BE2C (cell line): ENCODE results near the gene ADGRD2.

Experiments used
- DNase-seq: peaks from one replicate; pipeline ENCODE4 v3.0.0-alpha.2; 2020
- H3K27me3 ChIP-seq: fragments of 250-450 bp; sonication (Bioruptor Pico); 2 replicates; pipeline ENCODE4 v1.5.1; 2020; ENCODE audit warnings: mild to moderate bottlenecking
- H3K36me3 ChIP-seq: fragments of 250-450 bp; sonication (Bioruptor Pico); 2 replicates; pipeline ENCODE4 v1.5.1; 2020; ENCODE audit warnings: mild to moderate bottlenecking
- H3K4me1 ChIP-seq: fragments of 250-450 bp; sonication (Bioruptor Pico); 2 replicates; pipeline ENCODE4 v1.5.1; 2020
- H3K4me3 ChIP-seq: 2 replicates; pipeline ENCODE4 v1.5.1; 2011; ENCODE audit warnings: low read depth, low read length
- H3K9me3 ChIP-seq: fragments of 250-450 bp; sonication (Bioruptor Pico); 2 replicates; pipeline ENCODE4 v1.5.1; 2020
- CTCF ChIP-seq: IDR thresholded peaks from 2 replicates; pipeline ENCODE4 v1.5.1; 2012; ENCODE audit warnings: mild to moderate bottlenecking, low read depth, low read length

ADGRD2 gene

DNA sequence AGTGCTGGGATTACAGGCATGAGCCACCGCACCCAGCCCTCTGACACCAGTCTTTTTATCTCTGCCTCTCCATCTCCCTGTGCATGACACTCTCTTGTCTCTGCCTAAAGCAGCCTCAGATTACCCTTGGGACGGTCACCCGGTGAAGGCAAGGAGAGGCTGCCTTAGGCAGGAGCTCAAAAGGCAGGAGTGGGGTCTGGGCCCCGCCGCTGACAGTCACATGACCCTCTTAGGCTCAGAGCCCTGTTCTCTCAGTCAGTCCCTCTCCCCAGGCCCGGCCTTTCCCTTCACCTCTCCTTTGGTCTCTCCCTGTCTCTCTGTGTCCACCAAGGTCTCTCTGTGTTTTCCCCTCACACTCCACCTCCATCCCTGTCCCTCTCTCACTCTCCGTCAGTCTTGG, 22.5 kb downstream of the ADGRD2 start:
- no peak overlapping the region for H3K4me3 ChIP-seq
- no peak for DNase-seq
- no peaks in the 10 kb centered on the region for H3K9me3 ChIP-seq
- no peaks in the 10 kb centered on the region for H3K36me3 ChIP-seq
- no peaks in the 10 kb centered on the region for H3K27me3 ChIP-seq
- peaks cover 4% of the 10 kb centered on the region for H3K4me1 ChIP-seq
- no peak for TF ChIP-seq CTCF

DNA sequence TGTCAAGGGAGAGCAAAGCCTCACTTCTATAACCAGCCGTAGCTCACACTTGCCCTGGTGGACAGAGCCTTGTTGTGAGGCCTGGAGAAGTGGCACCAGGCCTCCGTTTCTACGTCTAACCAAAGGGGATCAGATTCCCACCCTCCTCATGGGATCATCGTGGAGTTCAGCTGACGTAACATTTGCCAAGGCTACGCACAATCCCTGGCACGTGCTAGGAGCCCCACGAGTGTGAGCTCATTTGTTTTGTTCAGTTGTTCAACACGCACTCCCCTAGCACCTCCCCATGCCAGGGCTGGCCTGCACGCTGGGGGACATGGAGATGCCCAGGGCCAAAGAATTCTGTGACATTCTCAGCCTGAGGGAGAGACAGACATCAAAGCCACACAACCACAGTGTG, 23.1 kb downstream of the ADGRD2 start:
- H3K36me3 ChIP-seq, result no peaks in the 10 kb centered on the region
- peaks cover 8% of the 10 kb centered on the region for H3K4me1 ChIP-seq
- H3K9me3 ChIP-seq, result no peaks in the 10 kb centered on the region
- TF ChIP-seq CTCF, result no peak
- no peak overlapping the region for H3K4me3 ChIP-seq
- H3K27me3 ChIP-seq, result no peaks in the 10 kb centered on the region; the same call in 1 of the 2 replicates
- DNase-seq, result no peak

- no peak for DNase-seq
- no peak overlapping the region for H3K4me3 ChIP-seq
- no peak for TF ChIP-seq CTCF
Observed at GRCh38 chr9:124474151-124474550, 23.9 kb downstream of the ADGRD2 start.

DNA sequence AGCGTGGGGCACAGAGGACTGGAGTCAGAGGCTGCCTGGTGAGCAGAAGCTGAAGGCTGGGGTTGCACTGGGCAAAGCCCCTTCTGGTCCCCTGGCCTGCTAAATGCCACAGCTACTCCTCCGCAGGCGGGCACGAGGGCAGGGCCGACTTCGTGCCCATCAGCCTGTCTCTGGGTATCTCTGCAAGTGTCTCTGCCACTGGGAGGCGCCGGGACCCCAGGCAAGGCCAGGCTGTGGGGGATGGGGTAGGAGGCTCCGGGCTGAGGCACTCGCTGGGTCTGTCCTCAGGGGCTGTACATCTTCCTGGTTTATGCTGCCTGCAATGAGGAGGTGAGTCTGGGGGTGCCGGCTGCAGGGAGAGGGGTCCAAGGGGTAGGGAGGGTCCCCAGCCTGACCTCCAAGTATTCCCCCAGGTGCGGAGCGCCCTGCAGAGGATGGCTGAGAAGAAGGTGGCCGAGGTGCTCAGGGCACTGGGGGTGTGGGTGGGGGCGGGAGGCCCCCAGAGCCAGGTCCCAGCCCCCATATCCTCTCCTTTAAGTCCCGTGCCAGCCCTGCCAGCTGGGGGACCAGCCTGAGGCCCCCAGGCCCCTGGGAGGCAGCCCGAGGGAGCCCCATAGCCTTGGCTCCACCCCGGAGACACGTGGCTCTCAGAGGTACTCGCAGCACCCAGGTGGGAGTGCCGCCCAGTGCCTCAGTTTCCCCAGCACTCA, 25.1 kb downstream of the ADGRD2 start:
- H3K4me3 ChIP-seq, result no peak overlapping the region
- no peaks in the 10 kb centered on the region for H3K9me3 ChIP-seq
- no peaks in the 10 kb centered on the region; the same call in 1 of the 2 replicates for H3K27me3 ChIP-seq
- H3K36me3 ChIP-seq, result no peaks in the 10 kb centered on the region
- DNase-seq, result peak; percentile 41
- H3K4me1 ChIP-seq, result peaks cover 14% of the 10 kb centered on the region
- TF ChIP-seq CTCF, result no peak

More at GRCh38 chr9:124474151-124474550, 23.9 kb downstream of the ADGRD2 start:
- no peaks in the 10 kb centered on the region for H3K9me3 ChIP-seq
- H3K27me3 ChIP-seq, result no peaks in the 10 kb centered on the region; the same call in 1 of the 2 replicates
- no peaks in the 10 kb centered on the region for H3K36me3 ChIP-seq
- H3K4me1 ChIP-seq, result peaks cover 14% of the 10 kb centered on the region

DNA sequence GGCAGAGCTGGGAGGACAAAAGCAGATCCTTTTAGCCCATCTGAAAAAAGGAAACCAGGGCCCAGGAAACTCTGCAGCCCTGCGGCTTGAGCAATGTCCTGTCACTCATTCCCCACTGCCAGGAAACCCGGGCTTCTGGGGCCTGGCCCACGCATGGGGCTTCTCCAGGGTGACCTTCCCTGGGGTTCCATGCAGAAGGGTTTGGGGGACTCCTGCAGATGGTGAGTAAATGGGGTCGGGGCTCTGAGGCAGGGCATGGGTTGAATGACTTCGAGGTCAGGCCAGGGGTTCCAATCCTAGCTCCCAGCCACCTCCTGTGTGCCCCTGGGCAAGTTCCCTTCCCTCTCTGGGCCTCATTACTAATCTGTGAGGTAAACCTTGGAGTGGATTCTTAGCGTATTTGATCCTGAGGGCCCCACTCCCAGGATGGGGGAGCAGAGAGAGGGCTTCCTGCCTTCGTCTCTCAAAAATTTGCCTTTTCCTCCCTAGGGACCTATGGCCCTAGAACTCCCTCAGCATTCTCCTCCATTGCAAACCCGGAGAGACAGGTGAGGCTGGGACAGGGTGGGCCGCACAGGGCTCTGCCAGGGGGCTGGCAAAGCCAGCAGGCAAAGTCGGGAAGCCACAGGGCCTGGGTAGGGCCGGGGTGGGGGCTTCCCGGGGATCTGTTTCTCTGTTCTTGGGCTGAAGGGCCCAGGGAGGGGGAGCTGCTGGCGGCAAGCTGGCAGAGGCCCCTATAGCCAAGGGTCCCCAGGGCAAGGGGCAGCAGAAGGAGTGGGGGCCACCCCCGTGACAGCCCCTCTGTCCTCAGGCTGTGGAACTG, 25.8 kb downstream of the ADGRD2 start:
- Histone ChIP-seq H3K4me1 (peaks cover 14% of the 10 kb centered on the region), H3K36me3 (no peaks in the 10 kb centered on the region), H3K9me3 (no peaks in the 10 kb centered on the region), H3K27me3 (no peaks in the 10 kb centered on the region; the same call in 1 of the 2 replicates), H3K4me3 (no peak overlapping the region)
- DNase-seq, result no peak
- TF ChIP-seq CTCF, result no peak

DNA sequence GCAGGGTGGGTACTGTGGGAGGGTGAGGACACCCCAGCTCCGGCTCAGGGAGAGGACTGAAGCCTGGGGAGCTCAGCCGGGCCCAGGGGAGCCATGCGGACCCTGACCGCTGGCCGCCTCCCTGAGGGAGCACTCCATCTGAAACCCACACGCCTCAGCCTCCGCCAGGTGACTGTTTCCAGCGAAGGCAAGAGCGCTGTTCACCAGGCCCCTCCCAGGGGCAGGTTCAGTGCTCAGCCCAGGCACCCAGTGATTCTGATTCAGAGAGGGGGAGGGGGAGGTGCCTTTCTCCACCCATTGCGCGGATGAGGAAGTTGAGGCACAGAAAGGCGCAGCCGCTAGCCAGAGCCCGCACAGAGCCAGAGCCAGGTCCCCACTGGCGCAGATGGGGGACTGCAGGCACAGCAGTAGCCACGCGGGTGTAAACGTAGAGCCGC, 27.0 kb downstream of the ADGRD2 start:
- Histone ChIP-seq H3K4me3 (peak overlapping the region; percentile 55), H3K36me3 (no peaks in the 10 kb centered on the region), H3K9me3 (no peaks in the 10 kb centered on the region), H3K4me1 (peaks cover 14% of the 10 kb centered on the region), H3K27me3 (no peaks in the 10 kb centered on the region; the same call in 1 of the 2 replicates)
- peak; percentile 58 for DNase-seq
- TF ChIP-seq CTCF, result no peak; the same call in 1 of the 2 replicates
